ENCODE measurements around the gene DES.

GRCh38 chr2:219416235-219416602, 2.0 kb upstream of the DES start:
- TF ChIP-seq, protein P1, sequence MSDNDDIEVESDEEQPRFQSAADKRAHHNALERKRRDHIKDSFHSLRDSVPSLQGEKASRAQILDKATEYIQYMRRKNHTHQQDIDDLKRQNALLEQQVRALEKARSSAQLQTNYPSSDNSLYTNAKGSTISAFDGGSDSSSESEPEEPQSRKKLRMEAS (IDR thresholded peaks at IDR 0.05), result no peak
- TF ChIP-seq, protein P2, sequence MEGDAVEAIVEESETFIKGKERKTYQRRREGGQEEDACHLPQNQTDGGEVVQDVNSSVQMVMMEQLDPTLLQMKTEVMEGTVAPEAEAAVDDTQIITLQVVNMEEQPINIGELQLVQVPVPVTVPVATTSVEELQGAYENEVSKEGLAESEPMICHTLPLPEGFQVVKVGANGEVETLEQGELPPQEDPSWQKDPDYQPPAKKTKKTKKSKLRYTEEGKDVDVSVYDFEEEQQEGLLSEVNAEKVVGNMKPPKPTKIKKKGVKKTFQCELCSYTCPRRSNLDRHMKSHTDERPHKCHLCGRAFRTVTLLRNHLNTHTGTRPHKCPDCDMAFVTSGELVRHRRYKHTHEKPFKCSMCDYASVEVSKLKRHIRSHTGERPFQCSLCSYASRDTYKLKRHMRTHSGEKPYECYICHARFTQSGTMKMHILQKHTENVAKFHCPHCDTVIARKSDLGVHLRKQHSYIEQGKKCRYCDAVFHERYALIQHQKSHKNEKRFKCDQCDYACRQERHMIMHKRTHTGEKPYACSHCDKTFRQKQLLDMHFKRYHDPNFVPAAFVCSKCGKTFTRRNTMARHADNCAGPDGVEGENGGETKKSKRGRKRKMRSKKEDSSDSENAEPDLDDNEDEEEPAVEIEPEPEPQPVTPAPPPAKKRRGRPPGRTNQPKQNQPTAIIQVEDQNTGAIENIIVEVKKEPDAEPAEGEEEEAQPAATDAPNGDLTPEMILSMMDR (IDR thresholded peaks at IDR 0.05 in 2 of 3, conservative IDR thresholded peaks at IDR 0.05 in 1 of 3; ENCODE audit: borderline replicate concordance in 1 of 3, insufficient read depth in 1 of 3, low read depth in 2 of 3, low read length in 2 of 3), result no peak
- TF ChIP-seq EGR1 (IDR thresholded peaks at IDR 0.05; ENCODE audit: low read depth) (no peak), POLR2A (IDR thresholded peaks at IDR 0.05; ENCODE audit: borderline replicate concordance, extremely low read depth, insufficient read depth, insufficient read length) (no peak), ZNF274 (IDR thresholded peaks at IDR 0.05; ENCODE audit: low read depth, low read length) (no peak)

Measured in HCT116 (cell line).